HCT116 (cell line): ENCODE data around the gene IDI1. TPM values are rescaled to one million over a fixed set of nuclear protein-coding genes. Genes with fewer than 3 reads are reported as not detected.

ENCODE experiments used
- ATAC-seq: fragments of 200-7000 bp; cut with Tn5 transposase; 2 replicates; pipeline ENCODE4 v1.9.1; 2020; ENCODE audit warnings: mild to moderate bottlenecking, moderate library complexity
- BruUV-seq: library from RNA; stranded (reverse); fragments of 400-500 nt; replicated peaks from 2 replicates; lab custom pipeline; 2021; lab: Mats Ljungman, UMichigan
- CTCF ChIA-PET: fragments of 300-600 bp; sonication (Branson Sonifier 250); formaldehyde crosslinking; loops from one replicate; lab custom pipeline; 2021; ENCODE audit warnings: antibody characterized with exemption; lab: Charles Lee
- POLR2A ChIA-PET: fragments of 300-600, 350-600 bp; sonication (Branson Sonifier 250); formaldehyde crosslinking; loops from one replicate; lab custom pipeline; 2021; ENCODE audit warnings: antibody characterized with exemption; lab: Charles Lee
- RAD21 ChIA-PET, 2 experiments: fragments of 300-600 bp; sonication (Branson Sonifier 250); formaldehyde crosslinking; loops; one replicate each; lab custom pipeline; 2023; ENCODE audit warnings: low total read pairs in 2 of 2; ENCODE audit not compliant: uncharacterized antibody in 2 of 2, unreplicated experiment in 2 of 2, low non-redundant PET in 1 of 2; lab: Charles Lee
- DNase-seq: peaks from one replicate; pipeline ENCODE4 v3.0.0-alpha.2; 2010; ENCODE audit warnings: low read depth, low spot score
- H2AFZ ChIP-seq: fragments of 200-600 bp; shearing (Covaris generic), sonication (generic); 2 replicates; pipeline ENCODE4 v1.6.1; 2017; ENCODE audit warnings: low read depth, mixed run types, mixed read lengths, antibody characterized with exemption, low read length; ENCODE audit not compliant: poor library complexity, severe bottlenecking
- H3K27ac ChIP-seq: 2 replicates; pipeline ENCODE4 v1.5.1; 2012; ENCODE audit warnings: low read depth, low read length
- H3K27me3 ChIP-seq: fragments of 200-600 bp; sonication (generic); 2 replicates; pipeline ENCODE4 v1.6.1; 2016; ENCODE audit warnings: mixed run types, low read length, mixed read lengths; ENCODE audit not compliant: insufficient read depth
- H3K36me3 ChIP-seq, 2 experiments: fragments of 200-500 bp in 1 of 2; fragments of 200-600 bp in 1 of 2; sonication (Bioruptor generic) in 1 of 2; sonication (generic) in 1 of 2; 2 replicates each; pipeline versions ENCODE4 v1.5.1 to v1.6.1; 2014 to 2016; ENCODE audit warnings: low read length in 2 of 2, inconsistent platforms in 1 of 2, mixed read lengths in 1 of 2, mixed run types in 1 of 2; ENCODE audit not compliant: insufficient read depth in 2 of 2, control insufficient read depth in 1 of 2
- H3K4me1 ChIP-seq, 2 experiments: fragments of 200-600 bp in 1 of 2; sonication (generic) in 1 of 2; 2 replicates each; pipeline versions ENCODE4 v1.5.1 to v1.6.1; 2012 to 2017; ENCODE audit warnings: low read length in 2 of 2, inconsistent platforms in 1 of 2, mild to moderate bottlenecking in 1 of 2, mixed read lengths in 1 of 2, mixed run types in 1 of 2, moderate library complexity in 1 of 2; ENCODE audit not compliant: insufficient read depth in 2 of 2, control insufficient read depth in 1 of 2
- H3K4me2 ChIP-seq: fragments of 200-600 bp; sonication (generic); 2 replicates; pipeline ENCODE4 v1.6.1; 2017; ENCODE audit warnings: mixed run types, low read length, mixed read lengths
- H3K4me3 ChIP-seq, 2 experiments: fragments of 200-600 bp in 1 of 2; sonication (generic) in 1 of 2; replicated peaks in 1 of 2; 2 replicates each; pipeline ENCODE4 v1.5.1; 2011 to 2016; ENCODE audit warnings: low read length in 2 of 2, control low read depth in 1 of 2, low read depth in 1 of 2, mild to moderate bottlenecking in 1 of 2, mixed read lengths in 1 of 2, mixed run types in 1 of 2
- H3K79me2 ChIP-seq: fragments of 200-600 bp; sonication (generic); 2 replicates; pipeline ENCODE4 v1.6.1; 2017; ENCODE audit warnings: mild to moderate bottlenecking, mixed run types, low read length, moderate library complexity, mixed read lengths; ENCODE audit not compliant: insufficient read depth
- H3K9ac ChIP-seq: fragments of 200-600 bp; sonication (generic); 2 replicates; pipeline ENCODE4 v1.6.1; 2016; ENCODE audit warnings: low read length, mixed read lengths
- H3K9me2 ChIP-seq: fragments of 200-600 bp; sonication (generic), shearing (Covaris generic); 2 replicates; pipeline ENCODE4 v1.6.1; 2017; ENCODE audit warnings: mixed run types, mild to moderate bottlenecking, moderate library complexity; ENCODE audit not compliant: insufficient read depth
- H3K9me3 ChIP-seq, 2 experiments: fragments of 200-500 bp in 1 of 2; fragments of 200-600 bp in 1 of 2; sonication (Bioruptor generic) in 1 of 2; sonication (generic) in 1 of 2; 2 replicates each; pipeline ENCODE4 v1.6.1; 2014 to 2017; ENCODE audit warnings: low read length in 2 of 2, mixed read lengths in 2 of 2, inconsistent platforms in 1 of 2, low read depth in 1 of 2, mild to moderate bottlenecking in 1 of 2, mixed run types in 1 of 2, moderate library complexity in 1 of 2; ENCODE audit not compliant: control insufficient read depth in 1 of 2, insufficient read depth in 1 of 2
- H4K20me1 ChIP-seq: fragments of 200-600 bp; sonication (generic), shearing (Covaris generic); 2 replicates; pipeline ENCODE4 v1.6.1; 2017; ENCODE audit warnings: mixed run types, mild to moderate bottlenecking, moderate library complexity; ENCODE audit not compliant: insufficient read depth
- CEBPB ChIP-seq: IDR thresholded peaks from 2 replicates; pipeline ENCODE4 v1.6.1; 2012; ENCODE audit warnings: low read depth
- CTCF ChIP-seq, 3 experiments: fragments of 200-600 bp in 1 of 3; sonication (generic) in 1 of 3; IDR thresholded peaks in 2 of 3; conservative IDR thresholded peaks in 1 of 3; 2 replicates each; pipeline ENCODE4 v1.5.1; 2012 to 2017; ENCODE audit warnings: low read depth in 2 of 3, low read length in 2 of 3, antibody characterized with exemption in 1 of 3, borderline replicate concordance in 1 of 3, control low read depth in 1 of 3, mild to moderate bottlenecking in 1 of 3, mixed read lengths in 1 of 3, mixed run types in 1 of 3, moderate library complexity in 1 of 3; ENCODE audit not compliant: insufficient read depth in 1 of 3
- EGR1 ChIP-seq: IDR thresholded peaks from 2 replicates; pipeline ENCODE4 v1.6.1; 2012; ENCODE audit warnings: low read depth
- EZH2 ChIP-seq: fragments of 200-600 bp; sonication (generic); IDR thresholded peaks from 2 replicates; pipeline ENCODE4 v1.6.1; 2017; ENCODE audit warnings: antibody characterized with exemption, mixed run types
- EZH2phosphoT487 ChIP-seq: fragments of 200-600 bp; IDR thresholded peaks from 2 replicates; pipeline ENCODE4 v1.6.1; 2018; ENCODE audit warnings: antibody characterized with exemption, borderline replicate concordance
- FOSL1 ChIP-seq: IDR thresholded peaks from 2 replicates; pipeline ENCODE4 v1.6.1; 2012; ENCODE audit warnings: low read depth
- POLR2A ChIP-seq: IDR thresholded peaks from 2 replicates; pipeline ENCODE4 v1.7.0; 2011; ENCODE audit warnings: borderline replicate concordance; ENCODE audit not compliant: insufficient read depth, insufficient read length; ENCODE audit errors: extremely low read depth
- RAD21 ChIP-seq: IDR thresholded peaks from 2 replicates; pipeline ENCODE4 v1.6.1; 2012; ENCODE audit warnings: low read depth, mild to moderate bottlenecking
- SIN3A ChIP-seq: IDR thresholded peaks from 2 replicates; pipeline ENCODE4 v1.6.1; 2012; ENCODE audit warnings: low read depth
- SRF ChIP-seq: IDR thresholded peaks from 2 replicates; pipeline ENCODE4 v1.6.1; 2012; ENCODE audit warnings: low read depth
- ZBTB33 ChIP-seq: IDR thresholded peaks from 2 replicates; pipeline ENCODE4 v1.6.1; 2011; ENCODE audit warnings: mild to moderate bottlenecking, low read length, moderate library complexity; ENCODE audit not compliant: insufficient replicate concordance; ENCODE audit errors: extremely low read depth
- ZNF274 ChIP-seq: fragments of 200-500 bp; sonication (Bioruptor generic); IDR thresholded peaks from 2 replicates; pipeline ENCODE4 v1.6.1; 2014; ENCODE audit warnings: mild to moderate bottlenecking, low read depth, low read length, inconsistent platforms
- intact Hi-C: fragments of 100-400 bp; cut with micrococcal nuclease; formaldehyde crosslinking; loops from 2 replicates; pipeline ENCODE4 v1.10.0; 2022
- total RNA-seq: library from RNA; stranded (reverse); gene quantifications from one replicate; pipeline ENCODE4 v1.2.1, GENCODE V29; 2021; ENCODE audit not compliant: unreplicated experiment

Gene IDI1
- total RNA-seq, 1 experiment from 2014 or later: 37.8 TPM

- Histone ChIP-seq H3K4me1 (no peaks in the 10 kb centered on the region), H3K79me2 (no peaks in the 10 kb centered on the region), H3K36me3 (peaks cover 3 to 5% of the 10 kb centered on the region in 2 experiments; a peak in 2 of 4 replicates), H3K27me3 (no peaks in the 10 kb centered on the region), H3K27ac (no peak overlapping the region), H3K9me3 (no peaks in the 10 kb centered on the region), H3K9ac (no peak overlapping the region), H4K20me1 (no peaks in the 10 kb centered on the region), H3K4me3 (no peak overlapping the region), H3K9me2 (no peaks in the 10 kb centered on the region), H3K4me2 (no peak overlapping the region), H2AFZ (no peak overlapping the region)
- ATAC-seq: no peak; the same call in 1 of the 2 replicates
- intact Hi-C loops: no loop called here
- ChIA-PET RAD21 (no interaction called here), POLR2A (no interaction called here), CTCF (no interaction called here)
- TF ChIP-seq RAD21 (peak; percentile 45; the same call in 1 of the 2 replicates), FOSL1 (no peak), SRF (no peak), CTCF (IDR thresholded peaks at IDR 0.05 in 2 of 3, conservative IDR thresholded peaks at IDR 0.05 in 1 of 3; ENCODE audit: borderline replicate concordance in 1 of 3, insufficient read depth in 1 of 3, low read depth in 2 of 3, low read length in 2 of 3) (peak in 2 of 3 experiments; percentile 26 to 30; a peak in 2 of 6 replicates)
- DNase-seq: no peak
- BruUV-seq: no TSS peak
These were observed 25.9 kb upstream of the IDI1 start for GRCh38 chr10:1074748-1075308.

- Histone ChIP-seq H2AFZ (no peak overlapping the region), H3K27me3 (no peaks in the 10 kb centered on the region), H3K9me3 (no peaks in the 10 kb centered on the region), H3K4me1 (no peaks in the 10 kb centered on the region), H3K4me2 (no peak overlapping the region), H4K20me1 (no peaks in the 10 kb centered on the region), H3K79me2 (no peaks in the 10 kb centered on the region), H3K9ac (no peak overlapping the region), H3K9me2 (no peaks in the 10 kb centered on the region), H3K36me3 (peaks cover 0 to 5% of the 10 kb centered on the region in 2 experiments; a peak in 2 of 4 replicates)
- POLR2A ChIA-PET: no interaction called here
- BruUV-seq: no TSS peak
- no peak for DNase-seq
- CTCF ChIA-PET: no interaction called here
- TF ChIP-seq EGR1 (no peak), EZH2 (no peak), ZNF274 (no peak), POLR2A (no peak), EZH2phosphoT487 (no peak), ZBTB33 (no peak), SIN3A (no peak), RAD21 (peak; percentile 8; the same call in 1 of the 2 replicates), CTCF (IDR thresholded peaks at IDR 0.05 in 2 of 3, conservative IDR thresholded peaks at IDR 0.05 in 1 of 3; ENCODE audit: borderline replicate concordance in 1 of 3, insufficient read depth in 1 of 3, low read depth in 2 of 3, low read length in 2 of 3) (peak in 2 of 3 experiments; percentile 2 to 27; a peak in 2 of 6 replicates), CEBPB (no peak)
- TF ChIP-seq, all 23 proteins: peak for 2
- intact Hi-C loops: no loop called here
- H3K4me3 ChIP-seq: no peak overlapping the region
- no peak overlapping the region for H3K27ac ChIP-seq
- ATAC-seq: no peak
- RAD21 ChIA-PET: no interaction called here
These were observed 25.3 kb upstream of the IDI1 start for GRCh38 chr10:1074052-1074747.
